ENCODE results near the gene LSAMP. TPM values are rescaled to one million over a fixed set of nuclear protein-coding genes. Genes with fewer than 3 reads are reported as not detected.

LSAMP gene
- total and polyA plus RNA-seq, 2 experiments from 2014 or later = 2.0 to 2.9 TPM

DNA sequence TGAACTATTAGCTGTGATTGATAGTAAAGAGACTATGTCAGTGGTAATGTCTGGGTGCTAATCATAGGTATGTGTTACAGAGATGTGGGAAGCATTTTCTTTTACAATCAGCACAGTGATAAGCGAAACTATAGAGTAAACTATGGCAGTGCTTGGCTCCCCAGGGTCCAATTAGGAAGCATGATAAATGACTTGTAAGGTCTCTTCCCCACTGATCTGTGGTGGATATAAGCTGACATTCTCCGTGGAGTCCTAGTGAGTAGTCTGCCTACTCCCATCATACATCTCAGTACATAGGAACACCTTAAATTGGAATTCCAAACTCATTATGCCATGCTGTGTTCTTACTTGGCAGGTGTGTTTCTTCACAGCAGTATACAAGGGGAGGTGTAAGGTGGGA lies 617.8 kb downstream of the LSAMP start:
- TF ChIP-seq, protein P1, sequence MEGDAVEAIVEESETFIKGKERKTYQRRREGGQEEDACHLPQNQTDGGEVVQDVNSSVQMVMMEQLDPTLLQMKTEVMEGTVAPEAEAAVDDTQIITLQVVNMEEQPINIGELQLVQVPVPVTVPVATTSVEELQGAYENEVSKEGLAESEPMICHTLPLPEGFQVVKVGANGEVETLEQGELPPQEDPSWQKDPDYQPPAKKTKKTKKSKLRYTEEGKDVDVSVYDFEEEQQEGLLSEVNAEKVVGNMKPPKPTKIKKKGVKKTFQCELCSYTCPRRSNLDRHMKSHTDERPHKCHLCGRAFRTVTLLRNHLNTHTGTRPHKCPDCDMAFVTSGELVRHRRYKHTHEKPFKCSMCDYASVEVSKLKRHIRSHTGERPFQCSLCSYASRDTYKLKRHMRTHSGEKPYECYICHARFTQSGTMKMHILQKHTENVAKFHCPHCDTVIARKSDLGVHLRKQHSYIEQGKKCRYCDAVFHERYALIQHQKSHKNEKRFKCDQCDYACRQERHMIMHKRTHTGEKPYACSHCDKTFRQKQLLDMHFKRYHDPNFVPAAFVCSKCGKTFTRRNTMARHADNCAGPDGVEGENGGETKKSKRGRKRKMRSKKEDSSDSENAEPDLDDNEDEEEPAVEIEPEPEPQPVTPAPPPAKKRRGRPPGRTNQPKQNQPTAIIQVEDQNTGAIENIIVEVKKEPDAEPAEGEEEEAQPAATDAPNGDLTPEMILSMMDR (conservative IDR thresholded peaks at IDR 0.05; ENCODE audit: low read depth in 2 of 2) = no peak
- TF ChIP-seq JUNB (IDR thresholded peaks at IDR 0.05; ENCODE audit: unreplicated experiment) (no peak), STAT1 (IDR thresholded peaks at IDR 0.05; ENCODE audit: unreplicated experiment) (no peak), POLR2AphosphoS5 (IDR thresholded peaks at IDR 0.05; ENCODE audit: low read depth) (no peak), NANOG (IDR thresholded peaks at IDR 0.05; ENCODE audit: borderline replicate concordance) (no peak), CREB1 (CRISPR knock-in tag; IDR thresholded peaks at IDR 0.05; ENCODE audit: low read depth) (no peak), EZH2 (IDR thresholded peaks at IDR 0.05; ENCODE audit: low read depth, unreplicated experiment) (no peak)
- no peaks in the 10 kb centered on the region for H3K36me3 ChIP-seq (ENCODE audit: insufficient read depth)
- H3K4me1 ChIP-seq (ENCODE audit: insufficient read depth) = peaks cover 17% of the 10 kb centered on the region
- no peak overlapping the region for H3K27ac ChIP-seq (ENCODE audit: low read depth)
- Mint-ChIP-seq H3K27me3 (ENCODE audit: insufficient read depth, low read depth, poor library complexity) (peaks cover under 1% of the 10 kb centered on the region), H3K4me1 (peaks cover 19% of the 10 kb centered on the region), H3K27ac (no peak overlapping the region), H3K36me3 (ENCODE audit: low read depth) (no peaks in the 10 kb centered on the region), H3K9me3 (no peaks in the 10 kb centered on the region), H3K4me3 (no peak overlapping the region)
- H2AFZ ChIP-seq = no peak overlapping the region
- no peaks in the 10 kb centered on the region for H3K79me2 ChIP-seq (replicated peaks; ENCODE audit: insufficient read depth)
- no peak overlapping the region for H3K4me3 ChIP-seq
- H3K9me2 ChIP-seq (ENCODE audit: insufficient read depth) = no peaks in the 10 kb centered on the region
- H3K27me3 ChIP-seq (ENCODE audit: insufficient read depth) = no peaks in the 10 kb centered on the region
- DNase-seq (ENCODE audit: low spot score) (no peak), ATAC-seq (no peak)
- H3K4me2 ChIP-seq = no peak overlapping the region
- H4K20me1 ChIP-seq (replicated peaks; ENCODE audit: insufficient read depth) = no peaks in the 10 kb centered on the region
- H3F3A ChIP-seq (replicated peaks; ENCODE audit: low read depth) = no peaks in the 10 kb centered on the region

DNA sequence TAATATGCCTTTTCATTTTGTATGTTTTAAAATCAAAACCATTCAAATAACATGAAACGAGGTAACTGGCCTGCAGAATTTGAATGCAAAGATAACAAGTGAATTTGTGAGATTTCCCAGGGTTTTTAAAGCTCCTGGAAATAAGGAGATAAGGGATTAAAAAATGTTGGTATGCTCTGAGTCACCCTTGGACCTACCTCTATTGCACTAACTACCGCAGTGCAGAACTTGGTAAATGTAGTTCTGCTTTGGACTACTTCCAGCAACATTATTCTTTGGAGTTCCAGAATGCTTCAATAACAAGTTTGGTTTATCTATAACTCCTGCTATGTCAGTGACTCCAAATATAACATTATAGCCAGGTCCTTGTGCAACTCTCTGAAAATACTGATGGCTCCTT lies 620.2 kb downstream of the LSAMP start:
- no peak overlapping the region for H3K4me3 ChIP-seq
- peaks cover 4% of the 10 kb centered on the region for H3K27me3 Mint-ChIP-seq (ENCODE audit: insufficient read depth, low read depth, poor library complexity)
- H3K4me1 ChIP-seq (ENCODE audit: insufficient read depth) = no peaks in the 10 kb centered on the region
- H3K4me3 Mint-ChIP-seq = no peak overlapping the region
- H3K27ac ChIP-seq (ENCODE audit: low read depth) = no peak overlapping the region
- no peaks in the 10 kb centered on the region for H3K36me3 ChIP-seq (ENCODE audit: insufficient read depth)
- H3K36me3 Mint-ChIP-seq (ENCODE audit: low read depth) = no peaks in the 10 kb centered on the region
- no peaks in the 10 kb centered on the region for H3K9me2 ChIP-seq (ENCODE audit: insufficient read depth)
- H3F3A ChIP-seq (replicated peaks; ENCODE audit: low read depth) = no peaks in the 10 kb centered on the region
- H2AFZ ChIP-seq = no peak overlapping the region
- no peaks in the 10 kb centered on the region; the same call in 2 of the 3 replicates for H3K4me1 Mint-ChIP-seq
- H4K20me1 ChIP-seq (replicated peaks; ENCODE audit: insufficient read depth) = no peaks in the 10 kb centered on the region
- H3K27me3 ChIP-seq (ENCODE audit: insufficient read depth) = no peaks in the 10 kb centered on the region
- DNase-seq (ENCODE audit: low spot score) (no peak), ATAC-seq (no peak)
- no peaks in the 10 kb centered on the region for H3K9me3 Mint-ChIP-seq
- no peak overlapping the region for H3K27ac Mint-ChIP-seq
- H3K79me2 ChIP-seq (replicated peaks; ENCODE audit: insufficient read depth) = no peaks in the 10 kb centered on the region
- no peak overlapping the region for H3K4me2 ChIP-seq
- TF ChIP-seq, protein P2, sequence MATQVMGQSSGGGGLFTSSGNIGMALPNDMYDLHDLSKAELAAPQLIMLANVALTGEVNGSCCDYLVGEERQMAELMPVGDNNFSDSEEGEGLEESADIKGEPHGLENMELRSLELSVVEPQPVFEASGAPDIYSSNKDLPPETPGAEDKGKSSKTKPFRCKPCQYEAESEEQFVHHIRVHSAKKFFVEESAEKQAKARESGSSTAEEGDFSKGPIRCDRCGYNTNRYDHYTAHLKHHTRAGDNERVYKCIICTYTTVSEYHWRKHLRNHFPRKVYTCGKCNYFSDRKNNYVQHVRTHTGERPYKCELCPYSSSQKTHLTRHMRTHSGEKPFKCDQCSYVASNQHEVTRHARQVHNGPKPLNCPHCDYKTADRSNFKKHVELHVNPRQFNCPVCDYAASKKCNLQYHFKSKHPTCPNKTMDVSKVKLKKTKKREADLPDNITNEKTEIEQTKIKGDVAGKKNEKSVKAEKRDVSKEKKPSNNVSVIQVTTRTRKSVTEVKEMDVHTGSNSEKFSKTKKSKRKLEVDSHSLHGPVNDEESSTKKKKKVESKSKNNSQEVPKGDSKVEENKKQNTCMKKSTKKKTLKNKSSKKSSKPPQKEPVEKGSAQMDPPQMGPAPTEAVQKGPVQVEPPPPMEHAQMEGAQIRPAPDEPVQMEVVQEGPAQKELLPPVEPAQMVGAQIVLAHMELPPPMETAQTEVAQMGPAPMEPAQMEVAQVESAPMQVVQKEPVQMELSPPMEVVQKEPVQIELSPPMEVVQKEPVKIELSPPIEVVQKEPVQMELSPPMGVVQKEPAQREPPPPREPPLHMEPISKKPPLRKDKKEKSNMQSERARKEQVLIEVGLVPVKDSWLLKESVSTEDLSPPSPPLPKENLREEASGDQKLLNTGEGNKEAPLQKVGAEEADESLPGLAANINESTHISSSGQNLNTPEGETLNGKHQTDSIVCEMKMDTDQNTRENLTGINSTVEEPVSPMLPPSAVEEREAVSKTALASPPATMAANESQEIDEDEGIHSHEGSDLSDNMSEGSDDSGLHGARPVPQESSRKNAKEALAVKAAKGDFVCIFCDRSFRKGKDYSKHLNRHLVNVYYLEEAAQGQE (IDR thresholded peaks at IDR 0.05; ENCODE audit: unreplicated experiment) = no peak
- TF ChIP-seq ZNF331 (CRISPR knock-in tag; IDR thresholded peaks at IDR 0.05; ENCODE audit: low read depth) (no peak), JUNB (IDR thresholded peaks at IDR 0.05; ENCODE audit: unreplicated experiment) (no peak), STAT1 (IDR thresholded peaks at IDR 0.05; ENCODE audit: unreplicated experiment) (no peak), NANOG (IDR thresholded peaks at IDR 0.05; ENCODE audit: borderline replicate concordance) (no peak), EZH2phosphoT487 (IDR thresholded peaks at IDR 0.05; ENCODE audit: unreplicated experiment) (no peak)
- TF ChIP-seq, protein P3, sequence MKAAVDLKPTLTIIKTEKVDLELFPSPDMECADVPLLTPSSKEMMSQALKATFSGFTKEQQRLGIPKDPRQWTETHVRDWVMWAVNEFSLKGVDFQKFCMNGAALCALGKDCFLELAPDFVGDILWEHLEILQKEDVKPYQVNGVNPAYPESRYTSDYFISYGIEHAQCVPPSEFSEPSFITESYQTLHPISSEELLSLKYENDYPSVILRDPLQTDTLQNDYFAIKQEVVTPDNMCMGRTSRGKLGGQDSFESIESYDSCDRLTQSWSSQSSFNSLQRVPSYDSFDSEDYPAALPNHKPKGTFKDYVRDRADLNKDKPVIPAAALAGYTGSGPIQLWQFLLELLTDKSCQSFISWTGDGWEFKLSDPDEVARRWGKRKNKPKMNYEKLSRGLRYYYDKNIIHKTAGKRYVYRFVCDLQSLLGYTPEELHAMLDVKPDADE (IDR thresholded peaks at IDR 0.05) = no peak
